HepG2 (cell line): ENCODE measurements around the gene SATB2. TPM values are rescaled to one million over a fixed set of nuclear protein-coding genes. Genes with fewer than 3 reads are reported as not detected.

Experiments used
- ATAC-seq: fragments of 200-7000 bp; cut with Tn5 transposase; 3 replicates; pipeline ENCODE4 v1.9.1; 2020; ENCODE audit warnings: mild to moderate bottlenecking, moderate library complexity
- BruUV-seq: library from RNA; stranded (reverse); fragments of 400-500 nt; replicated peaks from 2 replicates; lab custom pipeline; 2021; lab: Mats Ljungman, UMichigan
- CTCF ChIA-PET: fragments of 300-600 bp; formaldehyde crosslinking; extraction: SDS; loops from one replicate; lab custom pipeline; 2021; ENCODE audit warnings: low total read pairs, inconsistent platforms, low intra/inter-chr PET ratio; lab: Yijun Ruan, JAX
- POLR2A ChIA-PET: fragments of 350-600 bp; sonication (Branson Sonifier 250); formaldehyde crosslinking; loops from one replicate; lab custom pipeline; 2020; ENCODE audit warnings: antibody characterized with exemption, inconsistent platforms; lab: Yijun Ruan, JAX
- DNase-seq: peaks from one replicate; pipeline ENCODE4 v3.0.0-alpha.2; 2015; ENCODE audit warnings: low spot score
- FAIRE-seq: peaks from 3 replicates; lab custom pipeline; 2011; peaks lifted over from hg19 to GRCh38; lab: Jason Lieb, UNC
- H2AFZ ChIP-seq: one replicate; pipeline ENCODE4 v1.6.1; 2011; ENCODE audit warnings: low read length, inconsistent platforms
- H3K27ac ChIP-seq: fragments of 300-600 bp; 3 replicates; pipeline ENCODE4 v1.8.0; 2011; ENCODE audit warnings: mixed run types, mild to moderate bottlenecking, mixed read lengths, low read length, inconsistent platforms; ENCODE audit not compliant: insufficient read depth; ENCODE audit errors: extremely low read length
- H3K27me3 ChIP-seq, 2 experiments: fragments of 200-600 bp in 1 of 2; 2 replicates in 1 of 2; 3 replicates in 1 of 2; pipeline versions ENCODE4 v1.6.0 to v1.8.0; 2011; ENCODE audit warnings: low read length in 2 of 2, mild to moderate bottlenecking in 2 of 2, moderate library complexity in 2 of 2, inconsistent platforms in 1 of 2; ENCODE audit not compliant: insufficient read depth in 2 of 2, control insufficient read depth in 1 of 2
- H3K36me3 ChIP-seq, 2 experiments: fragments of 200-600 bp in 1 of 2; replicated peaks in 1 of 2; 2 replicates in 1 of 2; 3 replicates in 1 of 2; pipeline versions ENCODE4 v1.5.1 to v1.8.0; 2011; ENCODE audit warnings: low read length in 2 of 2, inconsistent platforms in 1 of 2; ENCODE audit not compliant: insufficient read depth in 2 of 2, control insufficient read depth in 1 of 2
- H3K4me1 ChIP-seq: 2 replicates; pipeline ENCODE4 v1.5.1; 2012; ENCODE audit warnings: low read length, inconsistent platforms; ENCODE audit not compliant: insufficient read depth
- H3K4me2 ChIP-seq: 2 replicates; pipeline ENCODE4 v1.6.0; 2011; ENCODE audit warnings: low read depth, low read length, inconsistent platforms
- H3K4me3 ChIP-seq, 3 experiments: fragments of 200-600 bp in 1 of 3; sonication (generic), shearing (Covaris generic) in 1 of 3; replicated peaks in 1 of 3; 2 replicates each; pipeline ENCODE4 v1.5.1; 2011 to 2016; ENCODE audit warnings: low read length in 3 of 3, inconsistent platforms in 2 of 3, low read depth in 2 of 3, mild to moderate bottlenecking in 2 of 3, control low read depth in 1 of 3, mixed read lengths in 1 of 3; ENCODE audit not compliant: insufficient read depth in 1 of 3
- H3K79me2 ChIP-seq: one replicate; pipeline ENCODE4 v1.6.1; 2011; ENCODE audit warnings: low read length, inconsistent platforms; ENCODE audit not compliant: insufficient read depth
- H3K9ac ChIP-seq: 2 replicates; pipeline ENCODE4 v1.6.0; 2011; ENCODE audit warnings: mild to moderate bottlenecking, low read depth, low read length, inconsistent platforms; ENCODE audit not compliant: insufficient read depth
- H3K9me3 ChIP-seq: 2 replicates; pipeline ENCODE4 v1.5.1; 2012; ENCODE audit warnings: mild to moderate bottlenecking, low read length
- H4K20me1 ChIP-seq: 2 replicates; pipeline ENCODE4 v1.6.0; 2011; ENCODE audit warnings: inconsistent platforms, mild to moderate bottlenecking, low read length, moderate library complexity; ENCODE audit not compliant: insufficient read depth
- AHDC1 ChIP-seq: sonication (generic); formaldehyde crosslinking; IDR thresholded peaks from 2 replicates; pipeline ENCODE4 v1.5.1; 2020; ENCODE audit warnings: mild to moderate bottlenecking, missing genetic modification reagents, borderline replicate concordance
- ARNT ChIP-seq: fragments of 450-650 bp; IDR thresholded peaks from 2 replicates; pipeline ENCODE4 v1.6.1; 2017
- ATM ChIP-seq: fragments of 450-650 bp; IDR thresholded peaks from 2 replicates; pipeline ENCODE4 v1.7.1; 2017; ENCODE audit warnings: mild to moderate bottlenecking, borderline replicate concordance
- E2F1 ChIP-seq: sonication (generic); formaldehyde crosslinking; IDR thresholded peaks from 2 replicates; pipeline ENCODE4 v1.5.0; 2020; ENCODE audit warnings: missing genetic modification reagents
- FOXA1 ChIP-seq, 2 experiments: fragments of 450-650 bp in 1 of 2; sonication (generic) in 1 of 2; formaldehyde crosslinking in 1 of 2; IDR thresholded peaks; 2 replicates each; pipeline versions ENCODE4 v1.4.0 to v1.6.1; 2016 to 2020; ENCODE audit warnings: missing genetic modification reagents in 1 of 2
- HHEX ChIP-seq: IDR thresholded peaks from 2 replicates; pipeline ENCODE4 v1.6.1; 2016; ENCODE audit warnings: control low read depth
- HNF4A ChIP-seq: sonication (generic); formaldehyde crosslinking; IDR thresholded peaks from 2 replicates; pipeline ENCODE4 v1.4.0; 2020; ENCODE audit warnings: missing genetic modification reagents
- MNT ChIP-seq: fragments of 450-650 bp; IDR thresholded peaks from 2 replicates; pipeline ENCODE4 v1.6.1; 2016
- NBN ChIP-seq: fragments of 450-650 bp; conservative IDR thresholded peaks from 2 replicates; pipeline ENCODE4 v1.6.1; 2017
- NFKBIZ ChIP-seq: IDR thresholded peaks from 2 replicates; pipeline ENCODE4 v1.6.1; 2018; ENCODE audit warnings: missing genetic modification reagents, missing compliant biosample characterization
- NR2C2 ChIP-seq: sonication (generic); formaldehyde crosslinking; IDR thresholded peaks from 2 replicates; pipeline ENCODE4 v1.4.0; 2020; ENCODE audit warnings: missing genetic modification reagents, mild to moderate bottlenecking, moderate library complexity, borderline replicate concordance
- NR2F2 ChIP-seq: IDR thresholded peaks from 2 replicates; pipeline ENCODE4 v1.6.1; 2012; ENCODE audit warnings: low read depth, inconsistent platforms, borderline replicate concordance
- RARA ChIP-seq: IDR thresholded peaks from 2 replicates; pipeline ENCODE4 v1.6.1; 2016; ENCODE audit warnings: missing genetic modification reagents, missing compliant biosample characterization
- RFXANK ChIP-seq: IDR thresholded peaks from 2 replicates; pipeline ENCODE4 v1.6.1; 2016
- SP1 ChIP-seq, 2 experiments: fragments of 450-650 bp in 1 of 2; sonication (generic) in 1 of 2; formaldehyde crosslinking in 1 of 2; IDR thresholded peaks; 2 replicates each; pipeline versions ENCODE4 v1.4.0 to v1.6.1; 2016 to 2020; ENCODE audit warnings: missing genetic modification reagents in 1 of 2
- TBX3 ChIP-seq: fragments of 450-650 bp; IDR thresholded peaks from 2 replicates; pipeline ENCODE4 v1.6.1; 2017; ENCODE audit warnings: antibody characterized with exemption, mild to moderate bottlenecking, inconsistent platforms, borderline replicate concordance
- TSC22D2 ChIP-seq: sonication (generic); formaldehyde crosslinking; IDR thresholded peaks from 2 replicates; pipeline ENCODE4 v1.5.1; 2020; ENCODE audit warnings: missing genetic modification reagents, mild to moderate bottlenecking, borderline replicate concordance
- ZSCAN31 ChIP-seq: sonication (generic); formaldehyde crosslinking; IDR thresholded peaks from 2 replicates; pipeline ENCODE4 v1.5.0; 2020; ENCODE audit warnings: low read depth, mild to moderate bottlenecking, missing genetic modification reagents
- WGBS: methylation state at CpG from one replicate; pipeline ENCODE4 v1.1.6; 2017; ENCODE audit warnings: low lambda C conversion rate; 5-methylcytosine and 5-hydroxymethylcytosine counted together
- in situ Hi-C: cut with HindIII; loops from 2 replicates; pipeline ENCODE4 v1.10.0; 2017; ENCODE audit warnings: low pct_unique_long_range_greater_than_20kb; ENCODE audit not compliant: extremely low pct_ligation_motif_present
- intact Hi-C: fragments of 100-400 bp; cut with micrococcal nuclease; formaldehyde crosslinking; loops from one replicate; pipeline ENCODE4 v1.10.0; 2022; ENCODE audit not compliant: unreplicated experiment
- polyA plus RNA-seq, 8 experiments: library from polyadenylated mRNA; depleted of rRNA in 3 of 8; stranded (reverse) in 7 of 8; unstranded in 1 of 8; fragments of >200 nt; fragmentation: Illumina TruSeq in 4 of 8; extraction: Trizol in 4 of 8; gene quantifications; 2 replicates each; pipeline versions ENCODE4 v1.2.1 to v1.2.3, GENCODE V29; 2011 to 2016; ENCODE audit warnings: low read depth in 4 of 8, missing spikeins in 1 of 8, mixed read lengths in 1 of 8; ENCODE audit not compliant: insufficient read depth in 1 of 8
- total RNA-seq, 5 experiments: library from RNA; depleted of rRNA; stranded (reverse); fragments of >200 nt; fragmentation: Illumina TruSeq; extraction: Trizol; gene quantifications; 2 replicates each; pipeline ENCODE4 v1.2.3, GENCODE V29; 2016; ENCODE audit warnings: low read depth in 1 of 5

The SATB2 gene
- total and polyA plus RNA-seq, 2 of the 13 experiments (the other 11 are each of a cell fraction or from before 2014, with no cell fraction given), result 2.5 to 5.5 TPM

GRCh38 chr2:199366406-199366805 is 91.3 kb downstream of the SATB2 start (continued):
- TF ChIP-seq ATM (no peak), TBX3 (0 out of 2 replicates have a peak, but pooled peaks have one; percentile 40)

GRCh38 chr2:199364153-199364552 is 93.6 kb downstream of the SATB2 start:
- Histone ChIP-seq H2AFZ (no peak overlapping the region), H3K4me2 (no peak overlapping the region), H3K4me1 (peaks cover 20% of the 10 kb centered on the region), H3K79me2 (no peaks in the 10 kb centered on the region), H3K9me3 (no peaks in the 10 kb centered on the region), H3K27me3 (no peaks in the 10 kb centered on the region), H4K20me1 (no peaks in the 10 kb centered on the region), H3K36me3 (no peaks in the 10 kb centered on the region), H3K4me3 (no peak overlapping the region), H3K27ac (no peak overlapping the region), H3K9ac (no peak overlapping the region; the same call in 1 of the 2 replicates)
- intact Hi-C loops, result no loop called here
- ChIA-PET POLR2A (no interaction called here), CTCF (no interaction called here)
- WGBS, result 19% methylated on average over 3 of the region's 3 CpGs
- DNase-seq (peak; percentile 28), ATAC-seq (peak; percentile 75), FAIRE-seq (peak; percentile 4)
- no TSS peak for BruUV-seq
- in situ Hi-C loops, result no loop called here
- no peak for TF ChIP-seq NFKBIZ (CRISPR knock-in tag)
- no peak for TF ChIP-seq ZSCAN31 (CRISPR knock-in tag)
- no peak for TF ChIP-seq ARNT
- no peak for TF ChIP-seq SP1 (IDR thresholded peaks at IDR 0.05)
- no peak for TF ChIP-seq SP1 (CRISPR knock-in tag; IDR thresholded peaks at IDR 0.05)
- no peak for TF ChIP-seq E2F1 (CRISPR knock-in tag)
- TF ChIP-seq MNT, result no peak
- TF ChIP-seq HNF4A (CRISPR knock-in tag), result no peak
- no peak for TF ChIP-seq TSC22D2
- no peak for TF ChIP-seq RFXANK (CRISPR knock-in tag)
- TF ChIP-seq HHEX, result 0 out of 2 replicates have a peak, but pooled peaks have one; percentile 32
- TF ChIP-seq RARA, result no peak
- TF ChIP-seq FOXA1 (IDR thresholded peaks at IDR 0.05), result no peak
- TF ChIP-seq FOXA1 (CRISPR knock-in tag; IDR thresholded peaks at IDR 0.05), result peak; percentile 67
- TF ChIP-seq AHDC1 (CRISPR knock-in tag), result peak; percentile 51; the same call in 1 of the 2 replicates
- no peak for TF ChIP-seq NBN
- TF ChIP-seq NR2C2 (CRISPR knock-in tag), result no peak
- TF ChIP-seq NR2F2, result peak; percentile 81
